ENCODE results near the gene PPP4R2. TPM values are rescaled to one million over a fixed set of nuclear protein-coding genes. Genes with fewer than 3 reads are reported as not detected.
"Not testable (repeated sequence)": the region's sequence is repeated elsewhere in the genome, so short reads cannot be mapped to it uniquely, and the experiment has no call there.

Gene PPP4R2
- total RNA-seq, 4 donors from 2014 or later: 39.9 to 49.6 (median 44.2) TPM

DNA sequence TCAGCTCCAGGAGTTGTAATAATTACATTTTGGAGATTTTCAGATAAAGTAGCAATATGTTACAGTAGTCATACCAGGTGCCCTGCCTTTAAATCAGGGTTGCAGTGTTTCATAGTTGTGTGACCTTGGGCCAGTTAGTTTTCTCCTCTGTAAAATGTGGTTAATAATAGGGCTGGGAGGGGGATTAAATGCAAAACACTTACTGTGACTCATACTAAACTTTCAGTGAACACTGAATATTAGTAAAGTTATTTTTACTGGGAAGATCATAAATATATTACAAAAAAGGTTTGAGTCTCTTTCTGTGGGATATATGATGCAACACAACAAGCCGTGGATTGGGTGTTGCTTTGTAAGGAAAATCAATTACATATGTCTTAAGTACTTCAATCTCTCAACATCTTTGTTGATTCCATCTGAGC lies 63.7 kb downstream of the PPP4R2 start:
- peaks cover 0 to 33% (median 0%) of the 10 kb centered on the region in 3 donors for H3K36me3 ChIP-seq
- no peak overlapping the region for H3K4me3 ChIP-seq
- no peak for TF ChIP-seq POLR2A (IDR thresholded peaks at IDR 0.05)
- TF ChIP-seq, protein P1, sequence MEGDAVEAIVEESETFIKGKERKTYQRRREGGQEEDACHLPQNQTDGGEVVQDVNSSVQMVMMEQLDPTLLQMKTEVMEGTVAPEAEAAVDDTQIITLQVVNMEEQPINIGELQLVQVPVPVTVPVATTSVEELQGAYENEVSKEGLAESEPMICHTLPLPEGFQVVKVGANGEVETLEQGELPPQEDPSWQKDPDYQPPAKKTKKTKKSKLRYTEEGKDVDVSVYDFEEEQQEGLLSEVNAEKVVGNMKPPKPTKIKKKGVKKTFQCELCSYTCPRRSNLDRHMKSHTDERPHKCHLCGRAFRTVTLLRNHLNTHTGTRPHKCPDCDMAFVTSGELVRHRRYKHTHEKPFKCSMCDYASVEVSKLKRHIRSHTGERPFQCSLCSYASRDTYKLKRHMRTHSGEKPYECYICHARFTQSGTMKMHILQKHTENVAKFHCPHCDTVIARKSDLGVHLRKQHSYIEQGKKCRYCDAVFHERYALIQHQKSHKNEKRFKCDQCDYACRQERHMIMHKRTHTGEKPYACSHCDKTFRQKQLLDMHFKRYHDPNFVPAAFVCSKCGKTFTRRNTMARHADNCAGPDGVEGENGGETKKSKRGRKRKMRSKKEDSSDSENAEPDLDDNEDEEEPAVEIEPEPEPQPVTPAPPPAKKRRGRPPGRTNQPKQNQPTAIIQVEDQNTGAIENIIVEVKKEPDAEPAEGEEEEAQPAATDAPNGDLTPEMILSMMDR (IDR thresholded peaks at IDR 0.05): no peak
- no peak overlapping the region for H3K27ac ChIP-seq
- H3K9me3 ChIP-seq: no peaks in the 10 kb centered on the region
- H3K27me3 ChIP-seq: no peaks in the 10 kb centered on the region
- peaks cover 0 to 5% (median 0%) of the 10 kb centered on the region in 4 donors for H3K4me1 ChIP-seq
- DNase-seq: no peak

DNA sequence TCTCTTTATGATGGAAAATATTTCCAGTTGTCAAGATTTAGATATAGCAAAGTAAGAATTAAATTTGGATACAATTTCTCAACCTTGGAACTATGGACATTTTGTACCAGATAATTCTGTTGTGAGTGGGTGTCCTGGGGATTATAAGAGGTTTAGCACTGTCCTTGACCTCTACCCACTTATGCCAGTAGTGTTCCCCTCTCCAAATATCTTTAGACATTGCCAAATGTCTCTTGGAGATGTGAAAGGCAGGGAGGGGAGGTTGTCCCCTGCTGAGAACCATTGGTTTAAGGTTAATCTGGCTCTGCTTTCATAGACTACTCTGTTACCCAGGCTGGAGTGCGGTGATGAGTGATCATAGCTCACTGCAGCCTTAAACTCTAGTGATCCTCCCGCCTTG lies 64.8 kb downstream of the PPP4R2 start, which contains the start of gene EBLN2:
TSS of gene EBLN2 (plus strand) at position 244 of the 400 bp plus-strand sequence. CDS start 423 bp downstream, outside the sequence.
- Histone ChIP-seq H3K27ac (no peak within 1 kb of the TSS), H3K9me3 (no peaks in the 10 kb centered on the region), H3K27me3 (no peaks in the 10 kb centered on the region), H3K36me3 (peaks cover 0 to 40% (median 0%) of the 10 kb centered on the region in 3 donors), H3K4me3 (no peak within 1 kb of the TSS), H3K4me1 (no peaks in the 10 kb centered on the region)
- no peak for TF ChIP-seq POLR2A (IDR thresholded peaks at IDR 0.05)
- no peak for DNase-seq

DNA sequence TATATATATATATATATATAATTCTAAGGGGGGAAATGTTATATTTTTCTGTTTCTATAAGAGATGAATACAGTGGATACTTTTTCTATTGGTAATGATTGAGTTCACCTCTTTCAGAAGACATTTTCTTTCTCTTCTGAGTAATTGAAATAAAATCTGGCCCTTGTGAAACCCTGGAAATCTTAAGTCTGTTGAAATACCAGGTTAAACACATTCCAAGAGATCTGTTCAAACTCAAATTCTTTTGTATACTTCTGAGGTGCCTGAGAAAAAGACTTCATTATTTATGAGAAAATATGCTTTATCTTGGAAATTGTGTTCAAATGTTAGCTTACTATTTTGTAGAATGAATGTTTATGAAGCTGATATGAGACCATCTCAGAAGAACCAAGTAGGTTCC lies 69.6 kb downstream of the PPP4R2 start:
- H3K36me3 ChIP-seq: peaks cover 0 to 47% (median 0%) of the 10 kb centered on the region in 3 donors
- H3K4me3 ChIP-seq, H3K27me3 ChIP-seq, H3K9me3 ChIP-seq, H3K27ac ChIP-seq, DNase-seq, H3K4me1 ChIP-seq: not testable (repeated sequence)

DNA sequence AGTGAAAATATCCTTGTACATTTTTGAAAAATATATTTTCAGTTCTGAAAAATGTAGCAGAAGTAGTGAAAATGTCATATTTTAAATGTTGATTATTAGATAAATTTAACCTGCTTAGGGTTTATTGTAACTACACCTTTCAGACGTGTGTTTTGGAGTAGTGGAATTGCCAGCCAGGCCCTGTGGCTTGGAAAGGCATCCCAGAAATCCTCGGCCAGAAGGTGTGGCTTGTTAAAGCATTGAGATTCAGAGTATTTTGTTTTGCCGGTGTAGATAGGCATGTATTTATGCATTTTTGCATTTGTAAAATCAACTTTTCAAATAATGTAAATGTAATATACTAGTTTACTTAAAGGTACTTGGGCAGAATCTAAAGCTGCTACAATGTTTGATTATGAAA lies 71.8 kb downstream of the PPP4R2 start:
- H3K27ac ChIP-seq: no peak overlapping the region
- TF ChIP-seq, protein P1 (IDR thresholded peaks at IDR 0.05): no peak
- no peak for TF ChIP-seq POLR2A (IDR thresholded peaks at IDR 0.05)
- no peaks in the 10 kb centered on the region for H3K27me3 ChIP-seq
- no peak overlapping the region for H3K4me3 ChIP-seq
- no peaks in the 10 kb centered on the region for H3K4me1 ChIP-seq
- peaks cover 0 to 33% (median 0%) of the 10 kb centered on the region in 3 donors for H3K36me3 ChIP-seq
- H3K9me3 ChIP-seq: no peaks in the 10 kb centered on the region
- DNase-seq: no peak

DNA sequence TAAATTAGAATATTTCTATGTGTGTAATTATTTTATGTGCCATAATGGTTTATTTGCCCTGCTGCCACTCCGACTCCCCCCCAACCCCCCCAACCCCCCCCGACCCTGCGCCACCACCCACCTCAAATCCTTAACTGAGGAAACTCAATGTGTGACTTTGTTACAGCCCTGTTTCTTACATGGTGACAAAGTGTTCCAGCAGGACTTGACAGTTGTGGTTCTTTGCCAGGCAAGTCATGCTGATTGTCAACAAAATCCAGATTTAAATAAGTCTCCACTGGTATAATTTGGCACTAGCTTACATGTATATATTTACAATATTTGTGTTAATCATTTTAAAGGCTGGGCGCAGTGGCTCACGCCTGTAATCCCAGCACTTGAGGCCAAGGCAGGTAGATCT lies 72.6 kb downstream of the PPP4R2 start:
- Histone ChIP-seq H3K27ac (no peak overlapping the region), H3K27me3 (no peaks in the 10 kb centered on the region), H3K9me3 (no peaks in the 10 kb centered on the region)

DNA sequence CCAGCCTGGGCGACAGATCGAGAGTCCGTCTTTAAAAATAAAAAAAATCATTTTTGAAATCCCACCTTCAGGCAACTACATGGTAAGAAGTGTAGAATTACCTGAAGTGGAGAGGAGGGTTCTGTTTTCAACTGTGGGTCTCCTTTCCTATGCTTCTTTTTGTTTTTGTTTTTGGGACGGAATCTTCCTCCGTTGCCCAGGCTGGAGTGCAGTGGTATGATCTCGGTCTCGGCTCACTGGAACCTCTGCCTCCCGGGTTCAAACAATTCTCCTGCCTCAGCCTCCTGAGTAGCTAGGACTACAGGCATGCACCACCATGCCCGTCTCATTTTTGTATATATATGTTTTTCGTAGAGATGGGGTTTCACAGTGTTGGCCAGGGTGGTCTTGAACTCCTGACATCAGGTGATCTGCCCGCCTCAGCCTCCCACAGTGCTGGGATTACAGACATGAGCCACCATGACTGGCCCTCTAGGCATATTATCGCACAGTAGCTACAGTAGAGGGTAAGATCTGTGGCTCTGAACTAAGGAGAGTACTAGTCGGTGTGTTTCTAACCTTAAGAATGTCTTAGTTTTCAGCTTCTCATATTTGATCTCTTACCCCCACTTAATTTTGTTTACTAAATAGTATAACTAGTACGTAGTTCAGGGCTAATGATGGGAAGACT lies 73.3 kb downstream of the PPP4R2 start:
- Histone ChIP-seq H3K4me1 (no peaks in the 10 kb centered on the region), H3K4me3 (no peak overlapping the region), H3K27ac (no peak overlapping the region), H3K9me3 (no peaks in the 10 kb centered on the region), H3K36me3 (peaks cover 0 to 18% (median 0%) of the 10 kb centered on the region in 3 donors), H3K27me3 (no peaks in the 10 kb centered on the region)
- TF ChIP-seq, protein P1 (IDR thresholded peaks at IDR 0.05): no peak
- TF ChIP-seq POLR2A (IDR thresholded peaks at IDR 0.05): no peak
- no peak for DNase-seq

More for the DNA sequence above, 72.6 kb downstream of the PPP4R2 start:
- Histone ChIP-seq H3K4me3 (no peak overlapping the region), H3K36me3 (peaks cover 0 to 25% (median 0%) of the 10 kb centered on the region in 3 donors), H3K4me1 (no peaks in the 10 kb centered on the region)
- TF ChIP-seq, protein P1 (IDR thresholded peaks at IDR 0.05): no peak
- no peak for TF ChIP-seq POLR2A (IDR thresholded peaks at IDR 0.05)
- no peak for DNase-seq
